Fibroblast of lung (primary cell): ENCODE data around the gene KLHL6.

Experiments
- EZH2 ChIP-seq: IDR thresholded peaks from 2 replicates; pipeline ENCODE4 v1.5.1; 2012; ENCODE audit warnings: low read length, control low read depth, mild to moderate bottlenecking; ENCODE audit errors: missing control alignments
- TF ChIP-seq, protein P1 (sequence below), 2 donors: IDR thresholded peaks in 1 of 2; conservative IDR thresholded peaks in 1 of 2; 1 replicate in 1 of 2; 2 replicates in 1 of 2; pipeline ENCODE4 v1.5.1; 2011 to 2012; ENCODE audit warnings: low read length in 2 of 2, control low read depth in 1 of 2, inconsistent platforms in 1 of 2, low read depth in 1 of 2, mild to moderate bottlenecking in 1 of 2

- no peak for TF ChIP-seq EZH2
- TF ChIP-seq, protein P1, sequence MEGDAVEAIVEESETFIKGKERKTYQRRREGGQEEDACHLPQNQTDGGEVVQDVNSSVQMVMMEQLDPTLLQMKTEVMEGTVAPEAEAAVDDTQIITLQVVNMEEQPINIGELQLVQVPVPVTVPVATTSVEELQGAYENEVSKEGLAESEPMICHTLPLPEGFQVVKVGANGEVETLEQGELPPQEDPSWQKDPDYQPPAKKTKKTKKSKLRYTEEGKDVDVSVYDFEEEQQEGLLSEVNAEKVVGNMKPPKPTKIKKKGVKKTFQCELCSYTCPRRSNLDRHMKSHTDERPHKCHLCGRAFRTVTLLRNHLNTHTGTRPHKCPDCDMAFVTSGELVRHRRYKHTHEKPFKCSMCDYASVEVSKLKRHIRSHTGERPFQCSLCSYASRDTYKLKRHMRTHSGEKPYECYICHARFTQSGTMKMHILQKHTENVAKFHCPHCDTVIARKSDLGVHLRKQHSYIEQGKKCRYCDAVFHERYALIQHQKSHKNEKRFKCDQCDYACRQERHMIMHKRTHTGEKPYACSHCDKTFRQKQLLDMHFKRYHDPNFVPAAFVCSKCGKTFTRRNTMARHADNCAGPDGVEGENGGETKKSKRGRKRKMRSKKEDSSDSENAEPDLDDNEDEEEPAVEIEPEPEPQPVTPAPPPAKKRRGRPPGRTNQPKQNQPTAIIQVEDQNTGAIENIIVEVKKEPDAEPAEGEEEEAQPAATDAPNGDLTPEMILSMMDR (conservative IDR thresholded peaks at IDR 0.05 in 1 of 2, IDR thresholded peaks at IDR 0.05 in 1 of 2; ENCODE audit: low read depth in 1 of 2, low read length in 2 of 2): no peak
These were observed 88.9 kb downstream of the KLHL6 start for GRCh38 chr3:183466575-183466974.
